ENCODE measurements around the gene TK2.
A peak's percentile ranks its signal among the peaks of the same experiment; 100 is the strongest.
"Not testable (repeated sequence)": the region's sequence is repeated elsewhere in the genome, so short reads cannot be mapped to it uniquely, and the experiment has no call there.

The TK2 gene

DNA sequence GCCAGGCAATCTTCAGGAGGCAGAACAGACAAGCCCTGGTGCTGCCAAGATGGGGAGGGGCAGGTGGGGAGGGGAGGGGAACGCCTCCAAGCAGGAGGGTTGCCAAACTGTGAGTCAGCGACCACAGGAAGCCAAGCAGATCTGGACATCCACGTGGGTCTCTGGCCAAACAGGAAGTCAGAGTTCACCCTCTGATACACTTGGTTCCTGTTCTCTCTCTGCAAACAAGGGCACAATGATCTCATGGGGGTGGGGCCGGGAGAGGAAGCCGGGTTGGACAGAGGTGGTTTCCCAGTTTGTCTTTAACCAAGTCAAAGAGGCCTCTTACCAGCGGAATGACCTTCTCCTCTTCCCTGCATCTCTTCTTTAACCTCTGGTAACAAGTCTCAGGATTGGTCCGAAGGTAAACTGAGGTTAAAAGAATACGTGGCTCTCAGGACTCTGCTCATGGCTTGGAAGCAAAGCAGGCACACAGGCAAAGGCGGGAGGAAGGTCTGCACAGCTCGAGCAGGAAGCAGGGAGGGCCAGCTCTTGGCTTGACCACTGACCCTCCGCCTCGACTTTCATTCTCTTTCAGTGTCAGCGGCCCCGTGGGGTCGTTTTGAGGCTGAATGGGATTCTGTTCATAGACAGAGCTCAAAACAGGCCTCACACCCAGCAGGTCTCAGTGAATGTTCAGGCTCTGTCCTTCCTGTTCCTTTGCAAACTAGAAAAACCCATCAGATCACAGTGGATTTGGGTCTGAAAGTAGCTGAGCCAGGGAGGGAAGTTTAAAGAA lies 32.9 kb downstream of the TK2 start:
- peak; percentile 96 for DNase-seq (ENCODE audit: low spot score)
- TF ChIP-seq, protein P1, sequence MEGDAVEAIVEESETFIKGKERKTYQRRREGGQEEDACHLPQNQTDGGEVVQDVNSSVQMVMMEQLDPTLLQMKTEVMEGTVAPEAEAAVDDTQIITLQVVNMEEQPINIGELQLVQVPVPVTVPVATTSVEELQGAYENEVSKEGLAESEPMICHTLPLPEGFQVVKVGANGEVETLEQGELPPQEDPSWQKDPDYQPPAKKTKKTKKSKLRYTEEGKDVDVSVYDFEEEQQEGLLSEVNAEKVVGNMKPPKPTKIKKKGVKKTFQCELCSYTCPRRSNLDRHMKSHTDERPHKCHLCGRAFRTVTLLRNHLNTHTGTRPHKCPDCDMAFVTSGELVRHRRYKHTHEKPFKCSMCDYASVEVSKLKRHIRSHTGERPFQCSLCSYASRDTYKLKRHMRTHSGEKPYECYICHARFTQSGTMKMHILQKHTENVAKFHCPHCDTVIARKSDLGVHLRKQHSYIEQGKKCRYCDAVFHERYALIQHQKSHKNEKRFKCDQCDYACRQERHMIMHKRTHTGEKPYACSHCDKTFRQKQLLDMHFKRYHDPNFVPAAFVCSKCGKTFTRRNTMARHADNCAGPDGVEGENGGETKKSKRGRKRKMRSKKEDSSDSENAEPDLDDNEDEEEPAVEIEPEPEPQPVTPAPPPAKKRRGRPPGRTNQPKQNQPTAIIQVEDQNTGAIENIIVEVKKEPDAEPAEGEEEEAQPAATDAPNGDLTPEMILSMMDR (IDR thresholded peaks at IDR 0.05; ENCODE audit: borderline replicate concordance, control extremely low read depth, extremely low read depth, insufficient read depth, missing control alignments): no peak
- in situ Hi-C loops (cut with MboI; ENCODE audit: low sequenced_read_pairs, unreplicated experiment): no loop called here

DNA sequence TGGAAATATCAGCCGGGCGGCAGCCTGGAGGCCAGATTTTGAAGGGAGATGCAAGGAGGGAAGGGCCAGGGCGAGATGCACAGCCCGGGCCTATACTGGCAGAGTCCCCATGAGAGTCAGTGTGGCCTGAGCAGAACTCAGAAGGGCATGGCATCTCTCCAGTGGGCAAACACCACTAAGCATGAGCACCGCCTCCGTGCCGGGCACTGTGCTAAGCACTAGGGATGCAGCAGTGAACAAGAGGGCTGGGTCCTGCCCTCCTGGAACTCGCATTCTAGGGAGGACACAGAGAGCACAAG lies 33.5 kb downstream of the TK2 start:
- no peak for DNase-seq (ENCODE audit: low spot score)
- in situ Hi-C loops (cut with MboI; ENCODE audit: low sequenced_read_pairs, unreplicated experiment): no loop called here
- TF ChIP-seq, protein P1 (IDR thresholded peaks at IDR 0.05; ENCODE audit: borderline replicate concordance, control extremely low read depth, extremely low read depth, insufficient read depth, missing control alignments): no peak

DNA sequence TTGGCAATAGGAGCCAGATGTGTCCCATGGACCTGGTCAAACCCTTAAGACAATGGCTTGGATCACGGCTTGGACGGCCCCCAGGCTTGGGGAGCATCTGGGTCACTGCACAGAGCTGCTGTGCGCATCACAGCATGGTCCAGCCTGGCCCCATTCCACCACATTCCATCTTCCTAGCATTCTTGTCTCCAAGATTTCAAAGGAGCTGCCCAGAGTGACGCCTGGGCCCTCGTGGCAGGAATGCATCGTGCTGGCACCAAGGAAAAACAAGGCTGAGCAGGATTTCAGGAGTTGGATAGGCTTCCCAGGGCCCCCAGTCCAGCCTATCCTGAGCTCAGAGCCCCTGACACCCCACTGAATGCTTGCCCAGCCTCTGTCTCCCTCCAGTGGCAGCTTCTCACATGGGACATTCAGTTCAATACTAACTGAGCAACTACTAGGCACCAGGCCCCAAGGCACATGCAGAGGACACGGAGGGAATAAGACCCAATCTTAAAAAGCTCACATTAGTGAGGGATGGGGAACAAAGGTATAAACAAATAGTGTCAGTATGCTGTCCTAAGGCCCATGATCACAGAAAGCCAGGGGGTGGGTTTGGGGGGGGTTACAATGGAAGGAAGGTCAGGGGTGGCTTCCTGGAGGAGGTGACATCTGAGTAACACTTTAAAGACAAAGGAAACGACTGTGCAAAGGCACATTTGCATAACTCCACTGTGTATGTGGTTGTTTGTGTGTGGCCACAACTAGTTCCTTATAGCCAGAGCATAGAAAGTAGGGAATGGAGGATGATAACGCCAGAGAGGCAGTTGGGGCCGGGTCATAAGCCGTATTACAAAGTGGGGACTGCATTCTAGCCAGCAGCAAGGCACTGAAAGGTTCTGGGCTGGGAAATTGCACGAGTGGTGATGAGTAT lies 34.1 kb downstream of the TK2 start:
- peak; percentile 50 for DNase-seq (ENCODE audit: low spot score)
- in situ Hi-C loops (cut with MboI; ENCODE audit: low sequenced_read_pairs, unreplicated experiment): no loop called here
- TF ChIP-seq, protein P1 (IDR thresholded peaks at IDR 0.05; ENCODE audit: borderline replicate concordance, control extremely low read depth, extremely low read depth, insufficient read depth, missing control alignments): peak; percentile 24

DNA sequence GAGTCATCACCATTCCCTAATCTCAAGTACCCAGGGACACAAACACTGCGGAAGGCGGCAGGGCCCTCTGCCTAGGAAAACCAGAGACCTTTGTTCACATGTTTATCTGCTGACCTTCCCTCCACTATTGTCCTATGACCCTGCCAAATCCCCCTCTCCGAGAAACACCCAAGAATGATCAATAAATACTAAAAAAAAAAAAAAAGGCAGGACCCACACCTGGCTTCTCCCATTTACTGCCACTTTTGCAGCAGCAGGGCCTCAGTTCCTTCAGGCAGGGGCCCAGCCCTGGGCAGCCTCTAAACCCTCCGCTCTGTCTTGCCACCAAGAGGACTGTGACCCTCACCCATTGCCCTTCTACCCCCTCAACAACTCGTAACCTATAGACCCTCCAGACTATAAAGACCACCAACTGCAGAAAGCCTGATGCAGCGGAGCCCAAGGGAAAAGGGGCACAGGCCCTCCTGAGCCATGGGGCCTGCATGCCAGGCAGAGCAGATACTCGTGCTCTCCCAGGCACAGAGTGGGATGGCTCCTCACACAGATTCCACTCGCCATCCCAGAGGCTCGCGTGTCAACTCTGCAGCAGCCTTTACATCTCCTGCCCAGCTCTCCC lies 34.8 kb downstream of the TK2 start:
- DNase-seq (ENCODE audit: low spot score); in situ Hi-C loops (cut with MboI; ENCODE audit: low sequenced_read_pairs, unreplicated experiment): not testable (repeated sequence)

DNA sequence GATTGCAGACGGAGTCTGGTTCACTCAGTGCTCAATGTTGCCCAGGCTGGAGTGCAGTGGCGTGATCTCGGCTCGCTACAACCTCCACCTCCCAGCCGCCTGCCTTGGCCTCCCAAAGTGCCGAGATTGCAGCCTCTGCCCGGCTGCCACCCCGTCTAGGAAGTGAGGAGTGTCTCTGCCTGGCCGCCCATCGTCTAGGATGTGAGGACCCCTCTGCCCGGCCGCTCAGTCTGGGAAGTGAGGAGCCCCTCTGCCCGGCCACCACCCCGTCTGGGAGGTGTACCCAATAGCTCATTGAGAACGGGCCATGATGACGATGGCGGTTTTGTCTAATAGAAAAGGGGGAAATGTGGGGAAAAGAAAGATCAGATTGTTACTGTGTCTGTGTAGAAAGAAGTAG lies 35.5 kb downstream of the TK2 start:
- DNase-seq (ENCODE audit: low spot score); in situ Hi-C loops (cut with MboI; ENCODE audit: low sequenced_read_pairs, unreplicated experiment): not testable (repeated sequence)

DNA sequence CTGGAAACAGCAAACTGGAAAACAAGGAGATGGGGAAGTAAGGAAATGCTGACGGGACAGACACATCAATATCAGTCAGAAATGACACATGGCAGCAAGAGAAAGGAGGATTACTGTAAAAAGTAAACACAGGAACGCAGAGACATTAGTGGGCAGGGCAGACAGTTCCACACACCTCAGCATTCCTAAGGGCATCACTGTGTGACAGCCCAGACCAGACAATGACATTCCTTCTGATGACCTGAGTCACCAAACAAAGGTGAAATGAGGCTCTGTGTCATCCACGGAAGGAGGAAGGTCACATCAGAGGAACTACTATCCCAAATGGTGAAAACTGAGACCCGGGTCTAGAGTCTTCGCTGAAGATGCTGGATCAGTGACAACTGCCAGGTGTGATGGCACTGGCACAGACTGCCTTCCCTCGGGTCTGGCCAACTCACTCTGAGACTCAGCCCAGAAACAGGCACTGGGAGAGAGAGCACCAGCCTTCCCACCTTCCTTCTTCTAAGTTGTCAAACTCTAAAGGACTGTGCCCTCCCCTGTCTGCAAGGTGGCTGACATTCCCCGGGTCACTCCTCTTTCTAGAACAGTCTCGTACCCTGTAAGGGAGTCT lies 36.7 kb downstream of the TK2 start:
- DNase-seq (ENCODE audit: low spot score): no peak
- TF ChIP-seq, protein P1 (IDR thresholded peaks at IDR 0.05; ENCODE audit: borderline replicate concordance, control extremely low read depth, extremely low read depth, insufficient read depth, missing control alignments): no peak
- in situ Hi-C loops (cut with MboI; ENCODE audit: low sequenced_read_pairs, unreplicated experiment): no loop called here

DNA sequence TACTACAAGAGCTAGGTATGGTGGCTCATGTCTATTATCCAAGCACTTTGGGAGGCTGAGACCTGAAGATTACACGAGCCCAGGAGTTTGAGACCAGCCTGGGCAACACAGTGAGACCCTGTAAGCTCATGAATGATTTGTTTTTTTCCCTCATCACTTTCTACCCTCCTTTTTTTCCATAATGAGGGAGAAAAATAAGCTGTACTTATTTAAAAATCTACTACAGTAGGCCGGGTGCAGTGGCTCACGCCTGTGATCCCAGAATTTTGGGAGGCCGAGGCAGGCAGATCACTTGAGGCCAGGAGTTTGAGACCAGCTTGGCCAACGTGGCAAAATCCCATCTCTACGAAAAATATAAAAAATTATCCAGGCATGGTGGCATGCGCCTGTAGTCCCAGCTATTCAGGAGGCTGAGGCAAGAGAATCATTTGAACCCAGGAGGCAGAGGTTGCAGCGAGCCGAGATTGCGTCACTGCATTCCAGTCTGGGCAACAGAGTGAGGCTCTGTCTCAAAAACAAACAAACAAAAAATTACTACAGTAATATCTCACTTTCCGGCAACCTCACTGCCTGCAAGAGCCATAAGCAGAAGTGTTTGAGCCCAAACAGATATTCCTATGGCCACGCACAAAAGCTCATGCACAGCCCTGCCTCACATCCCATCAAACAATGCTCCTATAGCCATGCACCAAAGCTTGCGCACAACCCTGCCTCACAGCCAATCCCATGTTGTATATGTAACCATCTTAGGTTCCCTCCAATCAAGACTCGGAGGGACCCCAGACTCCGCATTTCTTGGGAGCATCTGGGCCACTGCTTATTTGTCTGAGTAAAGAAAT lies 37.4 kb downstream of the TK2 start:
- TF ChIP-seq, protein P1 (IDR thresholded peaks at IDR 0.05; ENCODE audit: borderline replicate concordance, control extremely low read depth, extremely low read depth, insufficient read depth, missing control alignments): no peak
- no peak for DNase-seq (ENCODE audit: low spot score)
- in situ Hi-C loops (cut with MboI; ENCODE audit: low sequenced_read_pairs, unreplicated experiment): no loop called here
